GM12875 (cell line): ENCODE measurements around the gene NR2C2.
"Not testable (repeated sequence)": the region's sequence is repeated elsewhere in the genome, so short reads cannot be mapped to it uniquely, and the experiment has no call there.

Experiments used
- H3K4me3 ChIP-seq: one replicate; pipeline ENCODE4 v1.5.1; 2011; ENCODE audit warnings: low read depth, low read length, control low read depth
- TF ChIP-seq, protein P1 (sequence below): IDR thresholded peaks from 2 replicates; pipeline ENCODE4 v1.5.1; 2011; ENCODE audit warnings: low read depth, mild to moderate bottlenecking, control low read depth, inconsistent platforms, low read length, moderate library complexity, borderline replicate concordance; ENCODE audit not compliant: insufficient read depth

Gene NR2C2

DNA sequence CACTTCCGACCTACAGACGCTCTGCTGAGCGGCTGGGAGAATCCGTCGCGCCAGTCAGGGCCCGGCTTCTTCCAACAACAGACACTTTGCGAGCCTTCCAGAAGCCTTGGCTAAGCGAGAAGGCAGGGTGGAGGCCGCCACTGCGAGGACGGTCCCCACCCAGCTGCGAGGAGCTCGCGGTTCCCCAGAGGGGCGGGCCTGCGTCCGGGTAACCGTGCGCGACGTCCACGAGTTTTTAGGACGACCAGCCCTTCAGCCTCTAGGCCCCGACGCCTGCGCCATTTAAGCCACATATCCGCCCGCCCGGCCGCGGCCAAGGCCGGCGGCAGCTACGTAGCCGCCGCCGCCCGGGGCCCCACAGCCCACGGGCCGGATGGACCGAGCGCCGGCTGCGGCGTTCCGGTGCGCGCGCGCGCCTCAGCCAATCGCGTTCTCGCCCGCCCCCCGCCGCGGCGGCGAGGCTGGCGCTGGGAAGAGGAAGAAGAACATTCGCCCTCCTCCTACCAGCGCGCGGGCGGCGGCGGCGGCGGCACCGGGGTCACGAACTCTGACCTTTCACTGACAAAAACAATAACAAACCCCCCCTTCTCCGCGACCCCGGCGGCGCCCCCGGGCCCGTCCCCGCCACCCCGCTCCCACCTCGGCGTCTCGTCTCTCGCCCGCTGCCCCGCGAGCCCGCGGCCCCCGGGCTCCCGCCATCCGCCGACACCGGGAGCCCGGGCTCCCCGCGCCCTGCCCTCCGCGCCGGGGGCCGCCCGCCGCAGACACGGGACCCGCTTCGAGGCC is at the start of gene NR2C2:
NR2C2 (plus strand) TSS at position 484 of the 786 bp plus-strand sequence. CDS start 56,332 bp downstream, outside the sequence.
- TF ChIP-seq, protein P1, sequence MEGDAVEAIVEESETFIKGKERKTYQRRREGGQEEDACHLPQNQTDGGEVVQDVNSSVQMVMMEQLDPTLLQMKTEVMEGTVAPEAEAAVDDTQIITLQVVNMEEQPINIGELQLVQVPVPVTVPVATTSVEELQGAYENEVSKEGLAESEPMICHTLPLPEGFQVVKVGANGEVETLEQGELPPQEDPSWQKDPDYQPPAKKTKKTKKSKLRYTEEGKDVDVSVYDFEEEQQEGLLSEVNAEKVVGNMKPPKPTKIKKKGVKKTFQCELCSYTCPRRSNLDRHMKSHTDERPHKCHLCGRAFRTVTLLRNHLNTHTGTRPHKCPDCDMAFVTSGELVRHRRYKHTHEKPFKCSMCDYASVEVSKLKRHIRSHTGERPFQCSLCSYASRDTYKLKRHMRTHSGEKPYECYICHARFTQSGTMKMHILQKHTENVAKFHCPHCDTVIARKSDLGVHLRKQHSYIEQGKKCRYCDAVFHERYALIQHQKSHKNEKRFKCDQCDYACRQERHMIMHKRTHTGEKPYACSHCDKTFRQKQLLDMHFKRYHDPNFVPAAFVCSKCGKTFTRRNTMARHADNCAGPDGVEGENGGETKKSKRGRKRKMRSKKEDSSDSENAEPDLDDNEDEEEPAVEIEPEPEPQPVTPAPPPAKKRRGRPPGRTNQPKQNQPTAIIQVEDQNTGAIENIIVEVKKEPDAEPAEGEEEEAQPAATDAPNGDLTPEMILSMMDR: no peak
- peak within 1 kb of the TSS; percentile 93 for H3K4me3 ChIP-seq

- TF ChIP-seq, protein P1: no peak
- H3K4me3 ChIP-seq: no peak overlapping the region
Measured at GRCh38 chr3:14898929-14899328, 48.5 kb upstream of the NR2C2 start.

DNA sequence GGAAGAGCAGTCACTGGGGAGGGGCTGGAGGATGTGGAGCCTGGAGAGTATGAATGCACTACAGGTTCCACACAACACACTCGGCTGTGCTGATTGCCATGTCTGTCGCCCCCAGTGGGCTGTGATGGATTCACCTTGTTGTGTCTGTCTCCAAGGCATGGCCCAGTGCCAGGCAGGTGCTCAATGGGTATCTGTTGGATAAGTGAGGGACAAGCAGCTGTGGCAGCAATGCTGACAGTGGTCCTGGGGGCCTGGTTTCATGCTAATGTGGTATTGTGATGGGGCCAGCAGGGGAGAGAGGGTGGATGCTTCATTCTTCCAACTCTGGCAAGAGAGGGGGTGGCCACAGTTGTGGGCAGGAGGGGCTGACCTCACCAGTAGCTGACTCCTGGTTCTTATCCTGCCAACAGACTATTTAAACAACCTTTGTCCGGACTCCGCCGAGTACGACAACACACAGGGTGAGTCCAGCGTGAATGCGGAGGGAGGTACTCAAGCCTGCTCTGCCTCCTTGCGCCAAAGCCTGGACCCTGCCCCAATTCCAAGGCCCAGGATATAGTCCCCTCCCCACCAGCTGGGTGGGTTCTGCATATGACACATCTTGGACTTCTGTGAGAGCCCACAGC is 47.3 kb upstream of the NR2C2 start:
- H3K4me3 ChIP-seq: no peak overlapping the region
- TF ChIP-seq, protein P1: no peak

- TF ChIP-seq, protein P1: no peak
- H3K4me3 ChIP-seq: no peak overlapping the region
Measured at GRCh38 chr3:14900881-14901873, 46.2 kb upstream of the NR2C2 start.

- TF ChIP-seq, protein P1: no peak
- no peak overlapping the region for H3K4me3 ChIP-seq
Measured at GRCh38 chr3:14902719-14903118, 44.7 kb upstream of the NR2C2 start.

DNA sequence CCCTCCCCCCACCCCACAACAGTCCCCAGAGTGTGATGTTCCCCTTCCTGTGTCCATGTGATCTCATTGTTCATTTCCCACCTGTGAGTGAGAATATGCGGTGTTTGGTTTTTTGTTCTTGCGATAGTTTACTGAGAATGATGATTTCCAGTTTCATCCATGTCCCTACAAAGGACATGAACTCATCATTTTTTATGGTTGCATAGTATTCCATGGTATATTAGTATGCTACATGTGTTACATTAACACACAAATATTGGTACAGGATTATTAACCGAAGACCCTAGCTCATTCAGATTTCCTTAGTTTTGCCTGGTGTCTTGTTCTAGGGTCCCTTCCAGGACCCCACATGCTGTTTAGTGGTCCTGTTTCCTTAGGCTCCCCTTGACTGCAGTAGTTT is 43.9 kb upstream of the NR2C2 start:
- H3K4me3 ChIP-seq: not testable (repeated sequence)

GRCh38 chr3:14905055-14905657 is 42.2 kb upstream of the NR2C2 start:
- TF ChIP-seq, protein P1: no peak
- H3K4me3 ChIP-seq: no peak overlapping the region
